SK-N-SH (cell line): ENCODE measurements around the gene CYP3A5. TPM values are rescaled to one million over a fixed set of nuclear protein-coding genes. Genes with fewer than 3 reads are reported as not detected.

Experiments used
- CTCF ChIA-PET: fragments of 300-600, 350-600 bp; formaldehyde crosslinking; extraction: SDS; loops from one replicate; lab custom pipeline; 2021; lab: Yijun Ruan, JAX
- POLR2A ChIA-PET: fragments of 350-600 bp; sonication (Branson Sonifier 250); formaldehyde crosslinking; extraction: SDS; loops from one replicate; lab custom pipeline; 2020; ENCODE audit warnings: antibody characterized with exemption, inconsistent platforms; lab: Yijun Ruan, JAX
- DNase-seq: peaks from one replicate; pipeline ENCODE4 v3.0.0; 2012
- H2AFZ ChIP-seq: fragments of 200-600 bp; sonication (generic); 2 replicates; pipeline ENCODE4 v1.8.1; 2016; ENCODE audit warnings: antibody characterized with exemption, mild to moderate bottlenecking, low read depth
- H3F3A ChIP-seq: fragments of 200-600 bp; sonication (generic); replicated peaks from 2 replicates; pipeline ENCODE3; 2016; ENCODE audit warnings: antibody characterized with exemption, mild to moderate bottlenecking; ENCODE audit not compliant: insufficient read depth
- H3K27ac ChIP-seq, 2 experiments: fragments of 200-500 bp in 1 of 2; fragments of 200-600 bp in 1 of 2; sonication (Bioruptor generic) in 1 of 2; sonication (generic), shearing (Covaris generic) in 1 of 2; 2 replicates each; pipeline versions ENCODE4 v1.5.1 to v1.6.1; 2014 to 2016; ENCODE audit warnings: low read depth in 2 of 2, inconsistent platforms in 1 of 2, low read length in 1 of 2, mild to moderate bottlenecking in 1 of 2, mixed read lengths in 1 of 2
- H3K27me3 ChIP-seq: fragments of 200-600 bp; sonication (generic), shearing (Covaris generic); 2 replicates; pipeline ENCODE4 v1.6.1; 2016; ENCODE audit warnings: mixed run types; ENCODE audit not compliant: insufficient read depth
- H3K36me3 ChIP-seq, 2 experiments: fragments of 200-500 bp in 1 of 2; fragments of 200-600 bp in 1 of 2; sonication (Bioruptor generic) in 1 of 2; sonication (generic) in 1 of 2; replicated peaks in 1 of 2; 2 replicates each; pipeline versions ENCODE3 to v1.5.1; 2014 to 2016; ENCODE audit warnings: low read length in 1 of 2, mild to moderate bottlenecking in 1 of 2; ENCODE audit not compliant: insufficient read depth in 2 of 2, control insufficient read depth in 1 of 2
- H3K4me1 ChIP-seq, 2 experiments: fragments of 200-500 bp in 1 of 2; fragments of 200-600 bp in 1 of 2; sonication (Bioruptor generic) in 1 of 2; sonication (generic), shearing (Covaris generic) in 1 of 2; 2 replicates each; pipeline versions ENCODE4 v1.5.1 to v1.6.1; 2014 to 2016; ENCODE audit warnings: low read depth in 1 of 2, low read length in 1 of 2, mixed run types in 1 of 2; ENCODE audit not compliant: insufficient read depth in 2 of 2, control insufficient read depth in 1 of 2
- H3K4me2 ChIP-seq: fragments of 200-600 bp; sonication (generic), shearing (Covaris generic); 2 replicates; pipeline ENCODE4 v1.6.1; 2017; ENCODE audit warnings: mixed run types
- H3K4me3 ChIP-seq, 2 experiments: fragments of 200-500 bp in 1 of 2; fragments of 200-600 bp in 1 of 2; sonication (Bioruptor generic) in 1 of 2; sonication (generic), shearing (Covaris generic) in 1 of 2; 2 replicates each; pipeline versions ENCODE4 v1.5.1 to v1.8.1; 2014 to 2016; ENCODE audit warnings: low read depth in 2 of 2, inconsistent platforms in 1 of 2, low read length in 1 of 2, mild to moderate bottlenecking in 1 of 2, mixed read lengths in 1 of 2, moderate library complexity in 1 of 2
- H3K79me2 ChIP-seq: fragments of 200-600 bp; sonication (generic); 2 replicates; pipeline ENCODE4 v1.8.1; 2017; ENCODE audit warnings: mild to moderate bottlenecking; ENCODE audit not compliant: insufficient read depth
- H3K9ac ChIP-seq: fragments of 200-600 bp; sonication (generic); 2 replicates; pipeline ENCODE4 v1.6.1; 2017; ENCODE audit warnings: mixed run types
- H3K9me2 ChIP-seq: fragments of 200-600 bp; sonication (generic); 2 replicates; pipeline ENCODE4 v1.6.1; 2017; ENCODE audit warnings: mixed run types
- H3K9me3 ChIP-seq: fragments of 200-600 bp; sonication (generic); 2 replicates; pipeline ENCODE4 v1.6.1; 2017; ENCODE audit warnings: mixed run types, mild to moderate bottlenecking, moderate library complexity
- H4K20me1 ChIP-seq: fragments of 200-600 bp; sonication (generic); 2 replicates; pipeline ENCODE4 v1.6.1; 2017; ENCODE audit warnings: mild to moderate bottlenecking, mixed run types; ENCODE audit not compliant: insufficient read depth
- EP300 ChIP-seq, 2 experiments: IDR thresholded peaks; 2 replicates each; pipeline versions ENCODE4 v1.4.0 to v1.6.1; 2012; ENCODE audit warnings: borderline replicate concordance in 1 of 2, low read depth in 1 of 2, low read length in 1 of 2
- FOSL2 ChIP-seq: IDR thresholded peaks from 2 replicates; pipeline ENCODE4 v1.4.0; 2012; ENCODE audit warnings: low read depth, mild to moderate bottlenecking, moderate library complexity, borderline replicate concordance
- FOXJ3 ChIP-seq: sonication (generic); formaldehyde crosslinking; IDR thresholded peaks from 2 replicates; pipeline ENCODE4 v1.5.1; 2020; ENCODE audit warnings: mild to moderate bottlenecking, missing genetic modification reagents
- GATA2 ChIP-seq: sonication (generic); formaldehyde crosslinking; IDR thresholded peaks from 2 replicates; pipeline ENCODE4 v1.5.0; 2020; ENCODE audit warnings: mild to moderate bottlenecking, missing genetic modification reagents
- IRF3 ChIP-seq: fragments of 150-350 bp; IDR thresholded peaks from 2 replicates; pipeline ENCODE4 v1.6.1; 2016; ENCODE audit warnings: mild to moderate bottlenecking, low read depth, low read length
- MAX ChIP-seq: IDR thresholded peaks from 2 replicates; pipeline ENCODE4 v1.4.0; 2012; ENCODE audit warnings: low read depth
- MEF2A ChIP-seq: IDR thresholded peaks from 2 replicates; pipeline ENCODE4 v1.4.0; 2012; ENCODE audit warnings: low read depth, borderline replicate concordance
- MXI1 ChIP-seq: IDR thresholded peaks from 2 replicates; pipeline ENCODE4 v1.6.1; 2012; ENCODE audit warnings: mild to moderate bottlenecking, low read depth, low read length, improper control_type of control experiment
- NRF1 ChIP-seq: IDR thresholded peaks from 2 replicates; pipeline ENCODE4 v1.6.1; 2012; ENCODE audit warnings: low read depth, mild to moderate bottlenecking, low read length
- PBX3 ChIP-seq: IDR thresholded peaks from 2 replicates; pipeline ENCODE4; 2012
- POLR2AphosphoS5 ChIP-seq: IDR thresholded peaks from 2 replicates; pipeline ENCODE4 v1.6.1; 2012; ENCODE audit warnings: low read depth, low read length
- RXRA ChIP-seq: IDR thresholded peaks from 2 replicates; pipeline ENCODE4 v1.4.0; 2012; ENCODE audit warnings: low read depth, mild to moderate bottlenecking, borderline replicate concordance
- TAF1 ChIP-seq: IDR thresholded peaks from 2 replicates; pipeline ENCODE4 v1.6.1; 2012; ENCODE audit warnings: low read depth, mild to moderate bottlenecking, low read length, moderate library complexity, borderline replicate concordance
- TCF12 ChIP-seq: IDR thresholded peaks from 2 replicates; pipeline ENCODE4 v1.4.0; 2012
- TEAD4 ChIP-seq: IDR thresholded peaks from 2 replicates; pipeline ENCODE4 v1.4.0; 2012; ENCODE audit warnings: mild to moderate bottlenecking, borderline replicate concordance; ENCODE audit not compliant: insufficient read depth
- ZBTB33 ChIP-seq: IDR thresholded peaks from 2 replicates; pipeline ENCODE4 v1.4.0; 2012; ENCODE audit warnings: low read depth, borderline replicate concordance
- WGBS: methylation state at CpG from one replicate; pipeline ENCODE4 v1.1.6; 2017; ENCODE audit warnings: low lambda C conversion rate; 5-methylcytosine and 5-hydroxymethylcytosine counted together
- polyA plus RNA-seq, 3 experiments: library from polyadenylated mRNA; depleted of rRNA; stranded (reverse); fragments of >200 nt; gene quantifications; 2 replicates each; pipeline ENCODE4 v1.2.3, GENCODE V29; 2012
- TF ChIP-seq, protein P1 (sequence below): fragments of 150-350 bp; IDR thresholded peaks from 2 replicates; pipeline ENCODE4 v1.6.1; 2017; ENCODE audit warnings: antibody characterized with exemption, low read length, low read depth, borderline replicate concordance

Gene CYP3A5
- polyA plus RNA-seq, 1 of the 3 experiments (the other 2 are of a cell fraction) = 0.25 TPM

GRCh38 chr7:99644431-99644830 lies 35.4 kb downstream of the CYP3A5 start:
- ChIA-PET POLR2A (no interaction called here), CTCF (no interaction called here)
- Histone ChIP-seq H3K4me3 (no peak overlapping the region), H2AFZ (no peak overlapping the region), H4K20me1 (no peaks in the 10 kb centered on the region), H3K27ac (no peak overlapping the region), H3K9ac (no peak overlapping the region), H3K36me3 (no peaks in the 10 kb centered on the region), H3F3A (no peaks in the 10 kb centered on the region), H3K79me2 (no peaks in the 10 kb centered on the region), H3K9me3 (peaks cover 5% of the 10 kb centered on the region; the same call in 1 of the 2 replicates), H3K9me2 (no peaks in the 10 kb centered on the region), H3K4me1 (no peaks in the 10 kb centered on the region), H3K27me3 (no peaks in the 10 kb centered on the region), H3K4me2 (no peak overlapping the region)
- WGBS = 78% methylated on average over 3 of the region's 3 CpGs
- no peak for TF ChIP-seq MEF2A
- no peak for TF ChIP-seq ZBTB33
- TF ChIP-seq EP300 (IDR thresholded peaks at IDR 0.05; ENCODE audit: borderline replicate concordance in 1 of 2, low read depth in 1 of 2, low read length in 1 of 2) = no peak
- TF ChIP-seq TCF12 = no peak
- no peak for DNase-seq

GRCh38 chr7:99643464-99643863 lies 36.3 kb downstream of the CYP3A5 start:
- no peaks in the 10 kb centered on the region for H3K9me2 ChIP-seq
- H3K27me3 ChIP-seq = no peaks in the 10 kb centered on the region
- no peak overlapping the region for H3K4me3 ChIP-seq
- no peaks in the 10 kb centered on the region for H3K36me3 ChIP-seq
- H3K79me2 ChIP-seq = no peaks in the 10 kb centered on the region
- DNase-seq = no peak
- no peak overlapping the region for H3K4me2 ChIP-seq
- no peaks in the 10 kb centered on the region for H4K20me1 ChIP-seq
- H2AFZ ChIP-seq = no peak overlapping the region
- no peaks in the 10 kb centered on the region for H3F3A ChIP-seq
- H3K9ac ChIP-seq = no peak overlapping the region
- H3K4me1 ChIP-seq = no peaks in the 10 kb centered on the region
- CTCF ChIA-PET = no interaction called here
- no peak overlapping the region for H3K27ac ChIP-seq
- WGBS = 42% methylated on average over 2 of the region's 2 CpGs
- TF ChIP-seq, protein P1, sequence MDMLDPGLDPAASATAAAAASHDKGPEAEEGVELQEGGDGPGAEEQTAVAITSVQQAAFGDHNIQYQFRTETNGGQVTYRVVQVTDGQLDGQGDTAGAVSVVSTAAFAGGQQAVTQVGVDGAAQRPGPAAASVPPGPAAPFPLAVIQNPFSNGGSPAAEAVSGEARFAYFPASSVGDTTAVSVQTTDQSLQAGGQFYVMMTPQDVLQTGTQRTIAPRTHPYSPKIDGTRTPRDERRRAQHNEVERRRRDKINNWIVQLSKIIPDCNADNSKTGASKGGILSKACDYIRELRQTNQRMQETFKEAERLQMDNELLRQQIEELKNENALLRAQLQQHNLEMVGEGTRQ = no peak
- no peak for TF ChIP-seq TEAD4
- TF ChIP-seq MEF2A = no peak
- no peak for TF ChIP-seq MXI1
- no peak for TF ChIP-seq FOXJ3 (CRISPR knock-in tag)
- TF ChIP-seq IRF3 = no peak
- TF ChIP-seq POLR2AphosphoS5 = no peak
- TF ChIP-seq PBX3 = no peak
- no peak for TF ChIP-seq FOSL2
- TF ChIP-seq MAX = no peak
- TF ChIP-seq GATA2 (CRISPR knock-in tag) = no peak
- TF ChIP-seq TAF1 = no peak
- TF ChIP-seq RXRA = no peak
- TF ChIP-seq NRF1 = no peak
- TF ChIP-seq, all 33 proteins: peak for 0
- POLR2A ChIA-PET = no interaction called here
- peaks cover 5% of the 10 kb centered on the region; the same call in 1 of the 2 replicates for H3K9me3 ChIP-seq
